GM23248 (cell line): ENCODE results near the gene GCNA.
"Not testable (repeated sequence)": the region's sequence is repeated elsewhere in the genome, so short reads cannot be mapped to it uniquely, and the experiment has no call there.

Experiments
- EZH2 ChIP-seq: fragments of 200-600 bp; sonication (generic); IDR thresholded peaks from 2 replicates; pipeline ENCODE4 v1.6.1; 2018; ENCODE audit warnings: antibody characterized with exemption, mild to moderate bottlenecking; ENCODE audit not compliant: insufficient read depth, poor library complexity, severe bottlenecking
- EZH2phosphoT487 ChIP-seq: fragments of 200-600 bp; sonication (generic); IDR thresholded peaks from 2 replicates; pipeline ENCODE4 v1.6.1; 2018; ENCODE audit warnings: antibody characterized with exemption, moderate library complexity, mild to moderate bottlenecking, low read depth; ENCODE audit not compliant: insufficient read depth

- not testable (repeated sequence) for TF ChIP-seq EZH2, EZH2phosphoT487
Observed at GRCh38 chrX:71593210-71593609, 15.0 kb downstream of the GCNA start.
